Tibial nerve (tissue), 4 donors: ENCODE measurements around the gene SNX2. TPM values are rescaled to one million over a fixed set of nuclear protein-coding genes. Genes with fewer than 3 reads are reported as not detected.
"Not testable (repeated sequence)": the region's sequence is repeated elsewhere in the genome, so short reads cannot be mapped to it uniquely, and the experiment has no call there.

Source experiments
- DNase-seq, 2 donors: peaks; one replicate each; pipeline ENCODE4 v3.0.0-alpha.2; 2019; ENCODE audit warnings: low spot score in 2 of 2
- H3K27ac ChIP-seq, 4 donors: fragments of 200-600 bp; sonication (generic) in 3 of 4; one replicate each; pipeline ENCODE4 v1.5.1; 2017 to 2019; ENCODE audit warnings: mild to moderate bottlenecking in 1 of 4
- H3K27me3 ChIP-seq, 2 donors: fragments of 200-600 bp; sonication (generic) in 1 of 2; one replicate each; pipeline versions ENCODE4 v1.5.1 to v1.6.0; 2017 to 2019
- H3K36me3 ChIP-seq, 3 donors: fragments of 200-600 bp; sonication (generic); one replicate each; pipeline ENCODE4 v1.5.1; 2018 to 2019
- H3K4me1 ChIP-seq, 4 donors: fragments of 200-600 bp; sonication (generic) in 3 of 4; one replicate each; pipeline ENCODE4 v1.5.1; 2017 to 2019
- H3K4me3 ChIP-seq, 4 donors: fragments of 200-600 bp; sonication (generic) in 3 of 4; one replicate each; pipeline ENCODE4 v1.5.1; 2017 to 2019; ENCODE audit warnings: mild to moderate bottlenecking in 1 of 4, moderate library complexity in 1 of 4
- H3K9me3 ChIP-seq, 4 donors: fragments of 200-600 bp; sonication (generic) in 3 of 4; one replicate each; pipeline ENCODE4 v1.5.1; 2017 to 2019
- EP300 ChIP-seq, 2 donors: sonication (generic); formaldehyde crosslinking; IDR thresholded peaks; one replicate each; pipeline ENCODE4 v1.6.1; 2017; ENCODE audit warnings: antibody characterized with exemption in 2 of 2, mild to moderate bottlenecking in 1 of 2
- POLR2A ChIP-seq, 2 donors: fragments of 450-650 bp; IDR thresholded peaks; one replicate each; pipeline ENCODE4 v1.6.1; 2017; ENCODE audit warnings: antibody characterized with exemption in 2 of 2, mild to moderate bottlenecking in 2 of 2, moderate library complexity in 2 of 2
- WGBS, 2 donors: methylation state at CpG; one replicate each; pipeline ENCODE4 v1.1.5; 2018; 5-methylcytosine and 5-hydroxymethylcytosine counted together
- total RNA-seq, 4 donors: library from RNA; depleted of rRNA; stranded (reverse); fragments of >200 nt; gene quantifications; one replicate each; pipeline ENCODE4 v1.1.0, GENCODE V29; 2016
- TF ChIP-seq, protein P1 (sequence below), 5 experiments: fragments of 200-600 bp in 3 of 5; fragments of 450-650 bp in 2 of 5; sonication (generic) in 3 of 5; IDR thresholded peaks; one replicate each; pipeline ENCODE4 v1.5.1; 2016 to 2019; ENCODE audit warnings: antibody characterized with exemption in 5 of 5, mild to moderate bottlenecking in 3 of 5, moderate library complexity in 2 of 5

The SNX2 gene
- total RNA-seq, 4 donors from 2014 or later: 64.5 to 88.2 (median 70.2) TPM

DNA sequence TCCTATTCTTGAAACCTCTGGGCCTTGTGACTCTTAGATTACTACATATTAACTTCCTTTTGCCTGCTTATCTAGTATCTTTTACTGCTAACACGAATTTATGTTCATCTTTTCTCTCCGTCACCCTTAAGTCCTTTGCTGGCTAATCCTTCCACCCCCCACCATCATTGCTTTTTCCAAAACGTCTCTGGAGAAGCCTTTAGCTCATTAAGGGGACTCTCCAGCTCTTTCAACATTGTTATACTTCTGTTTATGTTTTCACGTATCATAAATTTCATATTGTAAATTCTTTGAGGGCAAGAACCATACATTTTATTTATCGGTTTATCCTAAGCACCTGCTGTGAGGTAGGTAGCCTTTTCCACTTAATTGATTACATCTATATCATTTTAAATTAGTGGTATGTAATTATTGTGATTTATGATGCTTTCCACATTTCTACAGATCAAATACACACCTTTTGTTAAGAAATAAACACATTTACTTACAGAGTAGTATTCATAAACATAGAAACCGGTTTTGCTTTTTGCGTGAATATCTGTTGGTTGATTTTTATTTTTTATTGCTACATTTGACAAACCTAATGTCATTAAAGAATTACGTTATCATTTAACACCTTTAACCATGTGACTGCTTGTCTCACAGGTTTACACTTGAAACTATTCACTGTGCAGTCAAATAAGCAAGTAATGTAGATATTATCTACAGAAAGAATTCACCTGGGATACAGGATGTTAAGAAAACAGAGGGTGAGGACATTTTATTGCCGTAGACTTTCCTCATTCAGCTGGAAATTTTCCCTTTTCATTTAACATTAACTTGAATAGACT lies 15.4 kb upstream of the SNX2 start:
- Histone ChIP-seq H3K4me1 (peaks cover 0 to 4% (median 0%) of the 10 kb centered on the region in 4 donors), H3K9me3 (no peaks in the 10 kb centered on the region), H3K36me3 (no peaks in the 10 kb centered on the region), H3K4me3 (no peak overlapping the region), H3K27ac (no peak overlapping the region), H3K27me3 (no peaks in the 10 kb centered on the region)
- TF ChIP-seq, protein P1, sequence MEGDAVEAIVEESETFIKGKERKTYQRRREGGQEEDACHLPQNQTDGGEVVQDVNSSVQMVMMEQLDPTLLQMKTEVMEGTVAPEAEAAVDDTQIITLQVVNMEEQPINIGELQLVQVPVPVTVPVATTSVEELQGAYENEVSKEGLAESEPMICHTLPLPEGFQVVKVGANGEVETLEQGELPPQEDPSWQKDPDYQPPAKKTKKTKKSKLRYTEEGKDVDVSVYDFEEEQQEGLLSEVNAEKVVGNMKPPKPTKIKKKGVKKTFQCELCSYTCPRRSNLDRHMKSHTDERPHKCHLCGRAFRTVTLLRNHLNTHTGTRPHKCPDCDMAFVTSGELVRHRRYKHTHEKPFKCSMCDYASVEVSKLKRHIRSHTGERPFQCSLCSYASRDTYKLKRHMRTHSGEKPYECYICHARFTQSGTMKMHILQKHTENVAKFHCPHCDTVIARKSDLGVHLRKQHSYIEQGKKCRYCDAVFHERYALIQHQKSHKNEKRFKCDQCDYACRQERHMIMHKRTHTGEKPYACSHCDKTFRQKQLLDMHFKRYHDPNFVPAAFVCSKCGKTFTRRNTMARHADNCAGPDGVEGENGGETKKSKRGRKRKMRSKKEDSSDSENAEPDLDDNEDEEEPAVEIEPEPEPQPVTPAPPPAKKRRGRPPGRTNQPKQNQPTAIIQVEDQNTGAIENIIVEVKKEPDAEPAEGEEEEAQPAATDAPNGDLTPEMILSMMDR (IDR thresholded peaks at IDR 0.05): no peak
- TF ChIP-seq EP300 (IDR thresholded peaks at IDR 0.05): no peak
- no peak for TF ChIP-seq POLR2A (IDR thresholded peaks at IDR 0.05)
- DNase-seq: no peak
- 85 to 89% methylated on average over 9 of the region's 9 CpGs for WGBS, 2 donors

DNA sequence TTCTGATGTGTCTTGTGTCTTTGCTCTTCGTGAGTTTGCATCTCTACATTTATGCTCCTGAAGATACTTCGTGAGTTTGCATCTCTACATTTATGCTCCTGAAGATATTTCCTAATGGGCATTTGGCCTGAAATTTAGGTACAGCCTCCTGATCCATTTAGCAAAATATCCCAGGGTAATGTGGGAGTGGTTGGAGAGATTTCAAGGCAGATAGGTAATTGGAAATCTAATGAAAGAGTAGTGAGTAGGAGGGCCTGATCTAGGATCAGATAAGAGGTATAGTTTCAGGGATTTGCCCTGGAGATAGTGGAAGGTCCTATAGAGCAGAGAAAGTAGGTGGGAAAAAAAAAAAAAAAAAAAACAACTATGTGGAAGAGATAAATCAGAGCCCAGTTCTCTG lies 14.6 kb upstream of the SNX2 start:
- Histone ChIP-seq H3K4me1 (peaks cover 0 to 4% (median 0%) of the 10 kb centered on the region in 4 donors), H3K27ac (no peak overlapping the region), H3K4me3 (no peak overlapping the region), H3K27me3 (no peaks in the 10 kb centered on the region), H3K9me3 (no peaks in the 10 kb centered on the region), H3K36me3 (no peaks in the 10 kb centered on the region)
- WGBS, 2 donors: 94 to 99% methylated on average over 2 of the region's 2 CpGs
- DNase-seq: no peak
- TF ChIP-seq, protein P1 (IDR thresholded peaks at IDR 0.05): no peak
- TF ChIP-seq POLR2A (IDR thresholded peaks at IDR 0.05): no peak
- no peak for TF ChIP-seq EP300 (IDR thresholded peaks at IDR 0.05)

DNA sequence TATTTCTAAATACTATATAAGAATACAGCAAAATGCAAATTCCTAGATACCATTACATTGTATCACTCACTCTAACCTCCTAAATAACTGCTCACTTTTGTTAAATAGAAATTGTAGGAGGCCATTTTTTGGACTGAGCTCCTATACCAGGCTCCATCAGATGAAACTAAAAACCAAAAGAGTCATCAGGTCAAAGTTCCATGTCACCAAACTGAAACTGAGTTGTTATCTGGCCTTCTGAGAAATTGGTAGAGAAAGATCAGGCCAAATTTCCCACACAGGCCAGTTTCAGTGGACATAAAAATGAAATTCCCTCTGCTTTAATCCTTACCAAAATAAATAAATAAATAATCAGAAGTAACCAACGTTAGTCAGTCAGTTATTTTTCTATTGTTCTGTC lies 13.8 kb upstream of the SNX2 start:
- Histone ChIP-seq H3K9me3 (no peaks in the 10 kb centered on the region), H3K36me3 (no peaks in the 10 kb centered on the region), H3K27me3 (no peaks in the 10 kb centered on the region), H3K4me1 (peaks cover 0 to 4% (median 0%) of the 10 kb centered on the region in 4 donors), H3K27ac (no peak overlapping the region), H3K4me3 (no peak overlapping the region)
- DNase-seq: no peak
- 12 to 15% methylated on average over 1 of the region's 1 CpG for WGBS, 2 donors
- TF ChIP-seq, protein P1 (IDR thresholded peaks at IDR 0.05): no peak
- TF ChIP-seq POLR2A (IDR thresholded peaks at IDR 0.05) (no peak), EP300 (IDR thresholded peaks at IDR 0.05) (no peak)

DNA sequence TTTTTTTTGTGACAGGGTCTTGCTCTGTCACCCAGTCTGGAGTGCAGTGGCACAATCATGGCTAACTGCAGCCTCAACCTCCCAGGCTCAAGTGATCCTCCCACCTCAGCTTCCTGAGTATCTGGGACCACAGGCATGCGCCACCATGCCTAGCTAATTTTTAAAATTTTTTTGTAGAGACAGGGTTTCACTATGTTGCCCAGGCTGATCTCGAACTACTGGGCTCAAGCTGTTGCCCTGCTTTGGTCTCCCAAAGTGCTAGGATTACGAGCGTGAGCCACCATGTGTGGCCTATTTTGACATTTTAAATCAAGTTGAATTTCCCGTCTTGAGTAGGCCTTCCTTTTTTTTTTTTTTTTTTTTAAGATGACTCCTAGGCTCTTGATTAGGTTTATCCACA lies 13.0 kb upstream of the SNX2 start:
- not testable (repeated sequence) for H3K4me1 ChIP-seq, H3K27ac ChIP-seq, DNase-seq, H3K36me3 ChIP-seq, H3K27me3 ChIP-seq, H3K9me3 ChIP-seq, H3K4me3 ChIP-seq
- 92 to 94% methylated on average over 5 of the region's 5 CpGs for WGBS, 2 donors

DNA sequence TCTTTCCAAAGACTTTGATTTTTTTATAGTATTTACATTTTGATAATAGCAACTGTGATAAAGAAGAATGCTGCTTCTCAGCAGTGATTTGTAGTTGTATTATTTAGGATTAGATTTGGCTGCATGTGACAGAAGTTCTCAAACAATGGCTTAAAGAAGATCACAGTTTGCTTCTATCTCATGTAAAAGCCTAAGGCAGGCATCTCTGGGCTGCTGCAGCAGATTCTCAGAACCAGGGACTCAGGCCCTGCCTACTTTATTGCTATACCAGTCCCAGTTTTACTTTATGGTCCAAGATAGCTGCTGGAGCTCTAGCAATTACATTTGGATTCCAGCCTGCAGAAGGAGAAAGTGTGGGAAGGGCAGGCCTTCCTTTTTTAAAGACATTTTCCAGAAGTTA lies 8.8 kb upstream of the SNX2 start:
- H3K36me3 ChIP-seq: no peaks in the 10 kb centered on the region
- no peak overlapping the region for H3K4me3 ChIP-seq
- no peak overlapping the region for H3K27ac ChIP-seq
- no peaks in the 10 kb centered on the region for H3K9me3 ChIP-seq
- no peak for DNase-seq
- H3K4me1 ChIP-seq: no peaks in the 10 kb centered on the region
- no peak for TF ChIP-seq POLR2A (IDR thresholded peaks at IDR 0.05)
- TF ChIP-seq EP300 (IDR thresholded peaks at IDR 0.05): no peak
- TF ChIP-seq, protein P1 (IDR thresholded peaks at IDR 0.05): no peak
- H3K27me3 ChIP-seq: no peaks in the 10 kb centered on the region
